ENCODE data around the gene MED27.

MED27 gene

GRCh38 chr9:132025766-132026165, 53.9 kb downstream of the MED27 start:
- no peak for DNase-seq (ENCODE audit: low spot score)
- in situ Hi-C loops (cut with MboI; ENCODE audit: low sequenced_read_pairs, unreplicated experiment): no loop called here
- no peak for TF ChIP-seq CTCF (IDR thresholded peaks at IDR 0.05; ENCODE audit: borderline replicate concordance, control extremely low read depth, extremely low read depth, insufficient read depth, missing control alignments)

GRCh38 chr9:132024589-132024988, 55.1 kb downstream of the MED27 start:
- in situ Hi-C loops (cut with MboI; ENCODE audit: low sequenced_read_pairs, unreplicated experiment): no loop called here
- DNase-seq (ENCODE audit: low spot score): no peak
- TF ChIP-seq CTCF (IDR thresholded peaks at IDR 0.05; ENCODE audit: borderline replicate concordance, control extremely low read depth, extremely low read depth, insufficient read depth, missing control alignments): no peak

GRCh38 chr9:132023419-132024180, 56.1 kb downstream of the MED27 start:
- no peak for TF ChIP-seq CTCF (IDR thresholded peaks at IDR 0.05; ENCODE audit: borderline replicate concordance, control extremely low read depth, extremely low read depth, insufficient read depth, missing control alignments)
- in situ Hi-C loops (cut with MboI; ENCODE audit: low sequenced_read_pairs, unreplicated experiment): no loop called here
- no peak for DNase-seq (ENCODE audit: low spot score)

- in situ Hi-C loops (cut with MboI; ENCODE audit: low sequenced_read_pairs, unreplicated experiment): no loop called here
- no peak for DNase-seq (ENCODE audit: low spot score)
- no peak for TF ChIP-seq CTCF (IDR thresholded peaks at IDR 0.05; ENCODE audit: borderline replicate concordance, control extremely low read depth, extremely low read depth, insufficient read depth, missing control alignments)
Observed at GRCh38 chr9:132020820-132021510, 58.7 kb downstream of the MED27 start.

- TF ChIP-seq CTCF (IDR thresholded peaks at IDR 0.05; ENCODE audit: borderline replicate concordance, control extremely low read depth, extremely low read depth, insufficient read depth, missing control alignments): no peak
- no peak for DNase-seq (ENCODE audit: low spot score)
- in situ Hi-C loops (cut with MboI; ENCODE audit: low sequenced_read_pairs, unreplicated experiment): no loop called here
Observed at GRCh38 chr9:132020272-132020671, 59.4 kb downstream of the MED27 start.

- DNase-seq (ENCODE audit: low spot score): no peak
- in situ Hi-C loops (cut with MboI; ENCODE audit: low sequenced_read_pairs, unreplicated experiment): no loop called here
- no peak for TF ChIP-seq CTCF (IDR thresholded peaks at IDR 0.05; ENCODE audit: borderline replicate concordance, control extremely low read depth, extremely low read depth, insufficient read depth, missing control alignments)
Observed at GRCh38 chr9:132019702-132020101, 60.0 kb downstream of the MED27 start.
